NCI-H1092 treated with DMSO at 0.1 percent for 48 hours (cell line): ENCODE data around the gene FAM227A.
A peak's percentile ranks its signal among the peaks of the same experiment; 100 is the strongest.
"Not testable (repeated sequence)": the region's sequence is repeated elsewhere in the genome, so short reads cannot be mapped to it uniquely, and the experiment has no call there.

Source experiments
- DNase-seq: peaks from one replicate; lab custom pipeline; 2025; lab: John Stamatoyannopoulos, UW

Gene FAM227A

GRCh38 chr22:38611559-38611958 is 44.6 kb downstream of the FAM227A start:
- no peak for DNase-seq

- DNase-seq, result no peak
These were observed 46.0 kb downstream of the FAM227A start for GRCh38 chr22:38610234-38610633.

GRCh38 chr22:38608992-38609750 is 47.0 kb downstream of the FAM227A start:
- no peak for DNase-seq

- no peak for DNase-seq
These were observed 48.5 kb downstream of the FAM227A start for GRCh38 chr22:38607680-38608079.

GRCh38 chr22:38602166-38602565 is 54.0 kb downstream of the FAM227A start:
- DNase-seq, result no peak

- no peak for DNase-seq
These were observed 54.9 kb downstream of the FAM227A start for GRCh38 chr22:38601221-38601764.

- no peak for DNase-seq
These were observed 56.7 kb downstream of the FAM227A start for GRCh38 chr22:38599466-38599865.

GRCh38 chr22:38582923-38583322 is 73.3 kb downstream of the FAM227A start:
- not testable (repeated sequence) for DNase-seq

- no peak for DNase-seq
These were observed 77.7 kb downstream of the FAM227A start for GRCh38 chr22:38578505-38578904.

- DNase-seq, result peak; percentile 41
These were observed 84.1 kb downstream of the FAM227A start for GRCh38 chr22:38572065-38572464.

GRCh38 chr22:38570779-38571364 is 85.3 kb downstream of the FAM227A start:
- DNase-seq, result peak; percentile 56

- peak; percentile 92 for DNase-seq
These were observed 86.0 kb downstream of the FAM227A start, which contains the start of gene DMC1 for GRCh38 chr22:38569972-38570778. Gene DMC1, minus strand, starts transcription at chr22:38570183. Its CDS starts 1,927 bp downstream, at chr22:38568256.

- no peak for DNase-seq
These were observed 86.8 kb downstream of the FAM227A start for GRCh38 chr22:38569181-38569971.

- DNase-seq, result no peak
These were observed 88.5 kb downstream of the FAM227A start for GRCh38 chr22:38567531-38568285.

GRCh38 chr22:38566726-38567504 is 89.3 kb downstream of the FAM227A start:
- no peak for DNase-seq

GRCh38 chr22:38565441-38565840 is 90.8 kb downstream of the FAM227A start:
- no peak for DNase-seq

- DNase-seq, result no peak
These were observed 91.5 kb downstream of the FAM227A start for GRCh38 chr22:38564669-38565068.

GRCh38 chr22:38554281-38554680 is 101.9 kb downstream of the FAM227A start:
- no peak for DNase-seq

GRCh38 chr22:38549101-38549894 is 106.9 kb downstream of the FAM227A start:
- no peak for DNase-seq
